ENCODE results near the gene IL9.

Gene IL9

GRCh38 chr5:135895474-135896006, at the start of gene IL9:
Gene IL9, minus strand, starts transcription at chr5:135895841. Its CDS starts 25 bp downstream, at chr5:135895816.
- no peak for DNase-seq

GRCh38 chr5:135944967-135945560, 49.4 kb upstream of the IL9 start:
- DNase-seq = peak; percentile 19

- DNase-seq = no peak
These were observed 48.9 kb upstream of the IL9 start for GRCh38 chr5:135944564-135944963.

GRCh38 chr5:135942202-135942771, 46.6 kb upstream of the IL9 start:
- DNase-seq = no peak

- no peak for DNase-seq
These were observed 46.1 kb upstream of the IL9 start for GRCh38 chr5:135941711-135942110.

- no peak for DNase-seq
These were observed 41.7 kb upstream of the IL9 start for GRCh38 chr5:135937245-135937911.

GRCh38 chr5:135934939-135935338, 39.3 kb upstream of the IL9 start:
- no peak for DNase-seq

- DNase-seq = no peak
These were observed 35.3 kb upstream of the IL9 start for GRCh38 chr5:135930949-135931295.

GRCh38 chr5:135930029-135930948, 34.6 kb upstream of the IL9 start:
- DNase-seq = no peak

GRCh38 chr5:135921388-135921787, 25.7 kb upstream of the IL9 start:
- DNase-seq = no peak

- no peak for DNase-seq
These were observed 24.6 kb upstream of the IL9 start for GRCh38 chr5:135920199-135920598.

GRCh38 chr5:135916638-135917263, 21.1 kb upstream of the IL9 start:
- no peak for DNase-seq

- no peak for DNase-seq
These were observed 19.9 kb upstream of the IL9 start for GRCh38 chr5:135915466-135916001.

GRCh38 chr5:135913713-135914626, 18.3 kb upstream of the IL9 start:
- no peak for DNase-seq

- DNase-seq = no peak
These were observed 9.5 kb upstream of the IL9 start for GRCh38 chr5:135905144-135905543.

GRCh38 chr5:135901633-135902032, 6.0 kb upstream of the IL9 start:
- no peak for DNase-seq

GRCh38 chr5:135900276-135900675, 4.6 kb upstream of the IL9 start:
- DNase-seq = no peak

- no peak for DNase-seq
These were observed 3.0 kb upstream of the IL9 start for GRCh38 chr5:135898651-135899050.

- no peak for DNase-seq
These were observed 852 bp downstream of the IL9 start for GRCh38 chr5:135894789-135895188.

GRCh38 chr5:135894276-135894675, 1.4 kb downstream of the IL9 start:
- no peak for DNase-seq

- DNase-seq = no peak
These were observed 3.9 kb downstream of the IL9 start for GRCh38 chr5:135891791-135892190.
